CD14-positive monocyte (primary cell): ENCODE measurements around the gene TFAP2D. TPM values are rescaled to one million over a fixed set of nuclear protein-coding genes. Genes with fewer than 3 reads are reported as not detected.
A peak's percentile ranks its signal among the peaks of the same experiment; 100 is the strongest.

ENCODE experiments used
- DNase-seq, 3 donors: peaks; one replicate each; pipeline ENCODE4 v3.0.0-alpha.2; 2011 to 2022
- H2AFZ ChIP-seq: 2 replicates; pipeline ENCODE4 v1.6.0; 2012; ENCODE audit warnings: mild to moderate bottlenecking, low read depth, low read length, inconsistent platforms; ENCODE audit not compliant: insufficient read depth, poor library complexity, severe bottlenecking
- H3K27ac ChIP-seq, 2 donors: 1 replicate in 1 of 2; 2 replicates in 1 of 2; pipeline ENCODE4 v1.5.1; 2012 to 2013; ENCODE audit warnings: low read length in 2 of 2, control low read depth in 1 of 2, inconsistent platforms in 1 of 2, low read depth in 1 of 2, mild to moderate bottlenecking in 1 of 2
- H3K27me3 ChIP-seq, 2 donors: one replicate each; pipeline versions ENCODE4 v1.6.0 to v1.6.1; 2011 to 2013; ENCODE audit warnings: low read length in 2 of 2; ENCODE audit not compliant: control insufficient read depth in 2 of 2, insufficient read depth in 2 of 2
- H3K36me3 ChIP-seq, 2 donors: replicated peaks in 1 of 2; 1 replicate in 1 of 2; 2 replicates in 1 of 2; pipeline versions ENCODE4 v1.5.1 to v1.6.1; 2012 to 2013; ENCODE audit warnings: low read length in 2 of 2, control low read depth in 1 of 2, inconsistent platforms in 1 of 2, mild to moderate bottlenecking in 1 of 2; ENCODE audit not compliant: insufficient read depth in 2 of 2, control insufficient read depth in 1 of 2
- H3K4me1 ChIP-seq, 2 donors: 1 replicate in 1 of 2; 2 replicates in 1 of 2; pipeline versions ENCODE4 v1.5.1 to v1.6.1; 2012 to 2013; ENCODE audit warnings: low read length in 2 of 2, control low read depth in 1 of 2, inconsistent platforms in 1 of 2, mild to moderate bottlenecking in 1 of 2, moderate library complexity in 1 of 2; ENCODE audit not compliant: insufficient read depth in 2 of 2, control insufficient read depth in 1 of 2
- H3K4me2 ChIP-seq: replicated peaks from 2 replicates; pipeline ENCODE3; 2012; ENCODE audit warnings: low read length, moderate library complexity, mild to moderate bottlenecking; ENCODE audit not compliant: poor library complexity, severe bottlenecking; ENCODE audit errors: extremely low read depth
- H3K4me3 ChIP-seq, 3 experiments: fragments of 200-600 bp in 1 of 3; sonication (generic) in 1 of 3; replicated peaks in 1 of 3; 1 replicate in 2 of 3; 2 replicates in 1 of 3; pipeline ENCODE4 v1.5.1; 2011 to 2013; ENCODE audit warnings: low read length in 3 of 3, mild to moderate bottlenecking in 3 of 3, control low read depth in 2 of 3, low read depth in 2 of 3, inconsistent platforms in 1 of 3, moderate library complexity in 1 of 3
- H3K79me2 ChIP-seq: 2 replicates; pipeline ENCODE4 v1.6.0; 2012; ENCODE audit warnings: mild to moderate bottlenecking, control low read depth, inconsistent platforms, low read length, moderate library complexity; ENCODE audit not compliant: insufficient read depth
- H3K9ac ChIP-seq: 2 replicates; pipeline ENCODE4 v1.6.0; 2017; ENCODE audit warnings: low read length, mild to moderate bottlenecking; ENCODE audit not compliant: insufficient read depth, poor library complexity, severe bottlenecking
- H3K9me3 ChIP-seq, 2 donors: replicated peaks in 1 of 2; 1 replicate in 1 of 2; 2 replicates in 1 of 2; pipeline versions ENCODE4 v1.5.1 to v1.6.1; 2012 to 2013; ENCODE audit warnings: low read length in 2 of 2, control low read depth in 1 of 2; ENCODE audit not compliant: control insufficient read depth in 1 of 2, insufficient read depth in 1 of 2
- H4K20me1 ChIP-seq: 2 replicates; pipeline ENCODE4 v1.6.0; 2012; ENCODE audit warnings: mild to moderate bottlenecking, low read length, control low read depth, moderate library complexity; ENCODE audit not compliant: insufficient read depth
- H3K27ac Mint-ChIP-seq, 7 donors: one replicate each; pipeline ENCODE4 v1.8.0; 2020; ENCODE audit warnings: mild to moderate bottlenecking in 7 of 7, mixed read lengths in 7 of 7, moderate library complexity in 6 of 7, inconsistent platforms in 2 of 7
- H3K27me3 Mint-ChIP-seq, 3 donors: one replicate each; pipeline ENCODE4 v1.8.0; 2021 to 2022; ENCODE audit warnings: low read depth in 3 of 3, mild to moderate bottlenecking in 3 of 3, mixed read lengths in 3 of 3, moderate library complexity in 3 of 3, inconsistent platforms in 1 of 3
- H3K36me3 Mint-ChIP-seq, 2 donors: one replicate each; pipeline ENCODE4 v1.8.0; 2020; ENCODE audit warnings: mixed read lengths in 2 of 2, inconsistent platforms in 1 of 2, mild to moderate bottlenecking in 1 of 2
- H3K4me1 Mint-ChIP-seq: one replicate; pipeline ENCODE4 v1.8.0; 2020; ENCODE audit warnings: mild to moderate bottlenecking, mixed read lengths
- H3K4me3 Mint-ChIP-seq, 2 donors: one replicate each; pipeline ENCODE4 v1.8.0; 2020; ENCODE audit warnings: mild to moderate bottlenecking in 2 of 2, mixed read lengths in 2 of 2, moderate library complexity in 1 of 2
- H3K9me3 Mint-ChIP-seq, 7 donors: one replicate each; pipeline ENCODE4 v1.8.0; 2020 to 2022; ENCODE audit warnings: mixed read lengths in 7 of 7, mild to moderate bottlenecking in 6 of 7, moderate library complexity in 6 of 7, inconsistent platforms in 2 of 7
- WGBS: methylation state at CpG from one replicate; pipeline ENCODE4 v1.1.5; 2013; ENCODE audit warnings: missing lambda C conversion rate; ENCODE audit not compliant: insufficient coverage; 5-methylcytosine and 5-hydroxymethylcytosine counted together
- intact Hi-C, 2 donors: fragments of 100-400 bp; cut with micrococcal nuclease; formaldehyde crosslinking; loops; one replicate each; pipeline versions ENCODE4 v1.15.0 to v1.15.1; 2023
- polyA plus RNA-seq, 3 donors: library from polyadenylated mRNA; depleted of rRNA in 1 of 3; unstranded in 2 of 3; stranded (reverse) in 1 of 3; fragments of 300-500 nt in 2 of 3; fragments of >200 nt in 1 of 3; fragmentation: Illumina TruSeq in 2 of 3; gene quantifications; 1 replicate in 2 of 3; 2 replicates in 1 of 3; pipeline ENCODE4 v1.2.3, GENCODE V29; 2012 to 2021
- TF ChIP-seq, protein P1 (sequence below): fragments of 200-600 bp; IDR thresholded peaks from one replicate; pipeline ENCODE4 v1.8.0; 2022; ENCODE audit warnings: antibody characterized with exemption, mild to moderate bottlenecking

The TFAP2D gene
- polyA plus RNA-seq, 3 donors: not detected

DNA sequence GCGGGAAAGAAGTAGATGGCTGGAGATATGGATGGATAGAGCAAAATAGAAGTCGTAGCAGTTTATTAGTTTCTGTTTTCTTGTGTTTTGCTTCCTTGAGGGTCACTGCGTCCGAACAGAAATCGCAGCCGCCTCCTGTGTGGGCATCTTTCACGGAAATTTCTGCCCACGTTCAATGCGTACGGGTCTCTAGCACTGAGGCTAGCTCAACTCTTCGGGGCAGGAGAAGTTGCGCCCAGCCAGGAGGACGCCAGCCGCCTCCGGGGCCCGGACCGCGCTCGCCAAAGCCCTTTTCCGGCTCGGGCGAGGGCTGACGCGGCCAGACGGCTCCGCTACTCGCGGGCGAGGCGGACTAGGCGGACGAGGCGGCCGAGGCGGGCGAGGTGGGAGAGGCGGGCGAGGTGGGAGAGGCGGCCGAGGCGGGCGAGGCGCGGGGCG, 106.2 kb downstream of the TFAP2D start:
- Histone ChIP-seq H2AFZ (peak overlapping the region; percentile 21), H3K27ac (no peak overlapping the region), H3K36me3 (no peaks in the 10 kb centered on the region), H3K27me3 (peaks cover 79 to 93% of the 10 kb centered on the region in 2 donors), H3K79me2 (no peaks in the 10 kb centered on the region), H3K9ac (no peak overlapping the region), H3K4me1 (peaks cover 4 to 5% of the 10 kb centered on the region in 2 donors), H3K9me3 (peaks cover 0 to 37% of the 10 kb centered on the region in 2 donors), H3K4me3 (no peak overlapping the region), H4K20me1 (no peaks in the 10 kb centered on the region), H3K4me2 (peak overlapping the region; percentile 16)
- H3K4me1 Mint-ChIP-seq: peaks cover 21% of the 10 kb centered on the region
- 3% methylated on average over 44 of the region's 45 CpGs for WGBS
- intact Hi-C loops: loop anchor here (5.0 to 10.0 kb wide), 5 partner anchors 533 to 1445 kb away; no protein-coding TSS in a partner anchor
- no peak for DNase-seq
- no peak overlapping the region for H3K27ac Mint-ChIP-seq
- H3K9me3 Mint-ChIP-seq: peaks cover 0 to 17% (median 7%) of the 10 kb centered on the region in 7 donors
- peak overlapping the region in 1 of 2 donors; percentile 88 for H3K4me3 Mint-ChIP-seq
- peaks cover 0 to 11% of the 10 kb centered on the region in 2 donors for H3K36me3 Mint-ChIP-seq
- TF ChIP-seq, protein P1, sequence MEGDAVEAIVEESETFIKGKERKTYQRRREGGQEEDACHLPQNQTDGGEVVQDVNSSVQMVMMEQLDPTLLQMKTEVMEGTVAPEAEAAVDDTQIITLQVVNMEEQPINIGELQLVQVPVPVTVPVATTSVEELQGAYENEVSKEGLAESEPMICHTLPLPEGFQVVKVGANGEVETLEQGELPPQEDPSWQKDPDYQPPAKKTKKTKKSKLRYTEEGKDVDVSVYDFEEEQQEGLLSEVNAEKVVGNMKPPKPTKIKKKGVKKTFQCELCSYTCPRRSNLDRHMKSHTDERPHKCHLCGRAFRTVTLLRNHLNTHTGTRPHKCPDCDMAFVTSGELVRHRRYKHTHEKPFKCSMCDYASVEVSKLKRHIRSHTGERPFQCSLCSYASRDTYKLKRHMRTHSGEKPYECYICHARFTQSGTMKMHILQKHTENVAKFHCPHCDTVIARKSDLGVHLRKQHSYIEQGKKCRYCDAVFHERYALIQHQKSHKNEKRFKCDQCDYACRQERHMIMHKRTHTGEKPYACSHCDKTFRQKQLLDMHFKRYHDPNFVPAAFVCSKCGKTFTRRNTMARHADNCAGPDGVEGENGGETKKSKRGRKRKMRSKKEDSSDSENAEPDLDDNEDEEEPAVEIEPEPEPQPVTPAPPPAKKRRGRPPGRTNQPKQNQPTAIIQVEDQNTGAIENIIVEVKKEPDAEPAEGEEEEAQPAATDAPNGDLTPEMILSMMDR: no peak
- peaks cover 82 to 93% (median 86%) of the 10 kb centered on the region in 3 donors for H3K27me3 Mint-ChIP-seq

DNA sequence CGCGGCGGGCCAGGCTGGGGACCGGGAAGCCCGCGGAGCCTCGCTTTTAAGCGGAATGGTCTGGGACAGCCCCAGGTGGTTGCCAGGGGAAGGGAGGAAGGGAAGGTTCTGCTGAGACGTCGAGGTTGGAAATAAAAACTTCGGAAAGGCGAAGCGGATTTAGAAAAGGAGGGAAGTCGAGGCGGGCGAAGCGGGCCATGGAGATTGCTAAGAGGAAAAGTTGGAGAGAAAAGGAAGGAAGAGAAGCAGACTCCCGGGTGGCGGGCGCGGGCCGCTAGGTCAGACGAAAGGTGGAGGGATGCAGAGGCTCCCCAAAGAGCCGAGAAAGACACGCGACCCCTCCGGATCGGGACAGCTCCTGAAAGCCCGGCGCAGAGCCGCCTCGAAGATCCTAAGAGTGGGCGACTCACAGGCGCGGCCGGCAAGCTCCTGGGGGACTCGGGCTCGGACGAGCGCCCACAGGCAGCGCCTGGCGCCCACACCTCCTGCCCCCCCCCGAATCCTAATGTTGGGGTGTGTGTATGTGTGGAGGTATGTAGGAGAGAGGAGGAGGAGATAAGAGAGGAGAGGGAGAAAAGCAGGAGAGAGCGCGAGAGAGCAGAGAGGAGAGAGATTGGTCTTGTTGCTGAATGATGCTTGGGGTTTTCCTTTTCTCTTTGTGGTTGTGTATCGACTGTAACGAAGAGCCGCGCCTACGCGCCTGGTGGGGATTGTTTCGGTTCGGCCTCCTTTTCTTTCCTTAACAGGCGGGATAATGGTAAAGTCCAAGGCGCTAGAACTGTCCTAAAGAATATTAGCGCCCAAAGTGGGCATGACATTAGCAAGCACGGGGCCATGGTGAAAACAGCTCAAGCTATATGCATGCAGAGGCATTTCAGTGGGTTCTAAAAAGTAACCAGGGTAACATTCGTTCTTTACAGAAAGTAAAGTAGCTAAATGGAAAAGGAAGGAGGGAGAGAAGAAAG, 106.9 kb downstream of the TFAP2D start:
- peaks cover 88 to 93% (median 89%) of the 10 kb centered on the region in 3 donors for H3K27me3 Mint-ChIP-seq
- peaks cover 0 to 11% of the 10 kb centered on the region in 2 donors for H3K36me3 Mint-ChIP-seq
- no peak for DNase-seq
- Histone ChIP-seq H3K9me3 (peaks cover 0 to 40% of the 10 kb centered on the region in 2 donors), H4K20me1 (no peaks in the 10 kb centered on the region), H3K27ac (no peak overlapping the region), H2AFZ (peak overlapping the region; percentile 21), H3K79me2 (no peaks in the 10 kb centered on the region), H3K4me1 (peaks cover 4 to 5% of the 10 kb centered on the region in 2 donors), H3K27me3 (peaks cover 81 to 93% of the 10 kb centered on the region in 2 donors), H3K4me3 (no peak overlapping the region), H3K9ac (no peak overlapping the region), H3K4me2 (peak overlapping the region; percentile 16), H3K36me3 (no peaks in the 10 kb centered on the region)
- peaks cover 0 to 18% (median 7%) of the 10 kb centered on the region in 7 donors for H3K9me3 Mint-ChIP-seq
- H3K27ac Mint-ChIP-seq: no peak overlapping the region
- peaks cover 21% of the 10 kb centered on the region for H3K4me1 Mint-ChIP-seq
- H3K4me3 Mint-ChIP-seq: peak overlapping the region; percentile 62 to 88
- 4% methylated on average over 47 of the region's 58 CpGs for WGBS
- intact Hi-C loops: loop anchor here (5.0 to 10.0 kb wide), 5 partner anchors 532 to 1445 kb away; no protein-coding TSS in a partner anchor
- TF ChIP-seq, protein P1: no peak
